Bronchial epithelial cell (primary cell): ENCODE measurements around the gene LARGE2. TPM values are rescaled to one million over a fixed set of nuclear protein-coding genes. Genes with fewer than 3 reads are reported as not detected.

ENCODE experiments used
- DNase-seq: peaks from one replicate; pipeline ENCODE4 v3.0.0-alpha.2; 2010; ENCODE audit warnings: low read depth
- FAIRE-seq: peaks from 2 replicates; lab custom pipeline; 2011; peaks lifted over from hg19 to GRCh38; lab: Jason Lieb, UNC
- H3K27me3 ChIP-seq: 2 replicates; pipeline ENCODE4 v1.5.1; 2011; ENCODE audit warnings: low read length; ENCODE audit not compliant: control insufficient read depth, insufficient read depth
- H3K36me3 ChIP-seq: 2 replicates; pipeline ENCODE4 v1.5.1; 2011; ENCODE audit warnings: low read length; ENCODE audit not compliant: control insufficient read depth, insufficient read depth
- H3K4me3 ChIP-seq: 2 replicates; pipeline ENCODE4 v1.5.1; 2011; ENCODE audit warnings: mild to moderate bottlenecking, low read depth, low read length, control low read depth
- total RNA-seq: library from RNA; depleted of rRNA; stranded (reverse); fragments of >200 nt; gene quantifications from 2 replicates; pipeline ENCODE4 v1.2.1, GENCODE V29; 2014
- TF ChIP-seq, protein P1 (sequence below): IDR thresholded peaks from 2 replicates; pipeline ENCODE4 v1.5.1; 2011; ENCODE audit warnings: mild to moderate bottlenecking, moderate library complexity, low read length, control low read depth, inconsistent platforms; ENCODE audit not compliant: insufficient read depth, severe bottlenecking

The LARGE2 gene
- total RNA-seq, 1 donor from 2014 or later: 4.5 TPM

DNA sequence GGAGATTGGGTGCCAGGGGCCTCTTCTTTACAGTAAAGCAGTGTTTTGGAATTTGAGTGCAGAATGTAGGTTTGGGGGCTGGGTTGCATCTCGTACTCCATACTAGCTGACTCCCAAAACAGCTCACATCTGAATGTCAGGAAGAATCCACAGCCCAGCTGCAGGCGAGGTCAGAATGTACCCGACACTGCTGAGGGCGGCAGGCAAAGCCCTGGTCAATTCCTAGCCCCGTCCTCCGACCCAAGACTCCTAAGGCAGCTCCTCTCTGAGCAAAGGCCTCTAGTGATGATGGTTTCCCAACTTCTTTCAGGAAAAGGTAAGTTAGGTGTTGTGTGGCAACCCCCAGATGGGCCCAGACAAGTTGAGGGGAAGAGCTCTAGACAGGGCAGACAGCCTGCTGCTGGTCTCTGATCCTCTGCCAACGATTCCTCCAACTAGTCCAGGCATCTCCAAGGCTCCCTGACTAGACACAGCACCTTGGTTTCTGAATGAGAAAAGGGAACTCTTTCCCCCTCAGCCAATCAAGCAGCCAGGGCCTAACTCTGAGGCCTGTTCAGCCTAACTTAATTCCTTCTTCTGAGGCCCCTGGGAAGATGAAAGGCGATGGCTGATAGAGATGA, 8.6 kb downstream of the LARGE2 start:
- TF ChIP-seq, protein P1, sequence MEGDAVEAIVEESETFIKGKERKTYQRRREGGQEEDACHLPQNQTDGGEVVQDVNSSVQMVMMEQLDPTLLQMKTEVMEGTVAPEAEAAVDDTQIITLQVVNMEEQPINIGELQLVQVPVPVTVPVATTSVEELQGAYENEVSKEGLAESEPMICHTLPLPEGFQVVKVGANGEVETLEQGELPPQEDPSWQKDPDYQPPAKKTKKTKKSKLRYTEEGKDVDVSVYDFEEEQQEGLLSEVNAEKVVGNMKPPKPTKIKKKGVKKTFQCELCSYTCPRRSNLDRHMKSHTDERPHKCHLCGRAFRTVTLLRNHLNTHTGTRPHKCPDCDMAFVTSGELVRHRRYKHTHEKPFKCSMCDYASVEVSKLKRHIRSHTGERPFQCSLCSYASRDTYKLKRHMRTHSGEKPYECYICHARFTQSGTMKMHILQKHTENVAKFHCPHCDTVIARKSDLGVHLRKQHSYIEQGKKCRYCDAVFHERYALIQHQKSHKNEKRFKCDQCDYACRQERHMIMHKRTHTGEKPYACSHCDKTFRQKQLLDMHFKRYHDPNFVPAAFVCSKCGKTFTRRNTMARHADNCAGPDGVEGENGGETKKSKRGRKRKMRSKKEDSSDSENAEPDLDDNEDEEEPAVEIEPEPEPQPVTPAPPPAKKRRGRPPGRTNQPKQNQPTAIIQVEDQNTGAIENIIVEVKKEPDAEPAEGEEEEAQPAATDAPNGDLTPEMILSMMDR: no peak
- no peak overlapping the region for H3K4me3 ChIP-seq
- FAIRE-seq (peak; percentile 88), DNase-seq (peak; percentile 97)
- peaks cover 3% of the 10 kb centered on the region for H3K36me3 ChIP-seq
- no peaks in the 10 kb centered on the region for H3K27me3 ChIP-seq

DNA sequence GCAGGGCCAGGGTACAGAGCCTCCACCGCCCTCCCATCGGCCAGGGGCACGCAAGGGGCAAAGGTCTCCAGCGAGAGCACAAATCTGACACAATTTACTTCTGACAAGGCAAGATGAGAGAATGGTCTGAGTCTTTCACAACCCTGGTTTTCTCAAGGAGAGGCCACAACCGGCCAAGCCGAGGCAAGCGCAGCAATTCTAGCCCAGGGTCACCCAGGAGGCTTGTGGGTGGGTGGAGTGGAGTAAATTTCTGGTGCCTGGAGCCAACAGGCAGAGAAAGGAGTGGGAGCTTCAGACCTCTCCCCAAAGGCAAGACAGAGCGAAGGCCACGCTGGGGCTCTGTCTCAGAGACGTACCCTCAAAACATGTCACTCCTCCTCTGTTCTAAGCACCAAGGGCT, 9.3 kb downstream of the LARGE2 start:
- Histone ChIP-seq H3K4me3 (no peak overlapping the region), H3K36me3 (peaks cover 3% of the 10 kb centered on the region), H3K27me3 (no peaks in the 10 kb centered on the region)
- DNase-seq (peak; percentile 52), FAIRE-seq (no peak)
- TF ChIP-seq, protein P1: no peak

DNA sequence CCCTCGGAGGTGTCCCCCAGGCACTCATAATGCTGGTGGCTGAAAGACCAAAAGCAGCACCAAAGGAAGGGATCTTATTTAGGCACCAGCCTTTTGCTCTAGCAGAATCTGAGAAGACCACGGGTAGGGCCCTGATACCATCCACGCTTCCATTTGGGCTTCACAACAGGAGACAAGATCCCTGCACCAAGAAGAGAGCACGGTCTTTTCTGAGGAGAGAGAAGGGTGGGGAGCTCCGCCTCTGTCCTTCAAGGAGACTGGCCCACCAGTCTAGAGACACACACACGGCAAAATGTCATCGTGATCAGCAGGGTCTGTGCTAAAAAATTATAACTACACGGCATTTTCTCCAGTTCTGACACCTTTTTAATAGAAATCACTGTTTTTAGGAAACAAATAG, 9.8 kb downstream of the LARGE2 start:
- TF ChIP-seq, protein P1: no peak
- no peak overlapping the region for H3K4me3 ChIP-seq
- H3K27me3 ChIP-seq: no peaks in the 10 kb centered on the region
- H3K36me3 ChIP-seq: peaks cover 3% of the 10 kb centered on the region
- DNase-seq (no peak), FAIRE-seq (no peak)

DNA sequence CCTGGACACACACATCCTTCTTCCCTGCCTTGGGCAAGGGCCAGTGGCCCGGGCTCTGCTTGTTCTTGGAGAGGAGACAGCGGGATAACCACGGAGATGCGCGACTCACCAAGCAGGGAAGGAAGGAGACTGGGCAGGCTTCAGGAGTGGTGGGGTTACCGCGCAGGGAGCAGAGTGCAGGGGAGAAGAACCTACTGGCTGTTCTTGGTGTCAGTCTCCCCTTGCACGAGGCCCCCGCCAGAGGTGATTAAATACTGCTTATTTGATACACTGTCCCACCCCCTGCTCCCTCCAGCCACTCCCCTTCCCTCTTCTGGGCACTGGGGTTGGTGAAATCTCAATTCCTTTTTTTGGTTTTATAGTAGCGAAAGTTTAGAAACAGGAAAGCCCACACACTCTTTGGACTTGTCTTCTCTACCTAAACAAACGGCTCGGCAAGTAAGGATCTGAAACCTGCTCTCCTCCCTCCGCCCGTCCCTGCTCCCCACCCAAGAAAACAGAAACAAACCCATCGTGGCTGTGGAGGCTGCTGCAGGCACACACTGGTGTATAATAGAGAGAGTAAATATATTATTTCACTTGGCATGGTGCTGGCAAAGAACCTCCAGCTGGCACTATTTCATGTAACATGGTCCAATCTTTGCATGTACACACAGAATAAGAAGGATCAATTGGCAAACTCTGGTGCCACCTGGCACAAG, 10.8 kb downstream of the LARGE2 start:
- peak; percentile 25 for DNase-seq
- FAIRE-seq: no peak
- TF ChIP-seq, protein P1: no peak

DNA sequence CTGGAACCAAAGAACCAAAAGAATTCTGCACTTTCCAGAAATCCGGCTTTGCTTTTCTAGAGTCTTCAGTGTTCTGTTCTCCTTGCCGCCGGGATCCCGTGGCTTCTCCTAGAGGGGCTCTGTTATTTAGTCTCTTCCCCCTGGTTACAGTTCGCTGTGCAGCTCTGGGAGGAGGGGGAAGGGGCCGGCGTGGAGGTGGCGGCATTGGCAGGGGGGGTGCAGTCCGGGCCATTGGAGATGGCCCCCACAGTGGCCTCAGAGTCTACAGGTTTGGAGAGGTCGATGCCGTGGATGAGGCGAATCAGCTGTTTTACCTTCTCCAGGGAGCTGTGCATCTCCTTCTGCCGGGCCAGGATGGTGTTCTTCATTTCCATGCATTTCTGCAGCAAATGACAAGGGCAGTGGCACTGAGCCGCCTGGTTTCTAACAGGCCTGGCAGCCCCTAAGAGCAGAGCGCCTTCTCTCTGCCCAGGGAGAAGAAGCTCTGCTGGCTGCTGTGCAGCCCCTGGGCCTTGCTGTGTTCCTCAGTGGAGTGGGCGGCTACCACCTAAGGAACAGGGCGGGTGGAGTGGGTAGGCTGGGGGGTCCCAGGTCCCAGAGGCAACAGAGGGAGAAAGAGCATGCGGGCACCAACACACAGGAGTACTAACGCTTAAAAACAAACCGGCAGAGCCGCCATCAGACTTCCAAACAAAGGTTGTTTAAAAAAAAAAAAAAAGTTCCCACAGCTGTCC, 11.6 kb downstream of the LARGE2 start:
- peaks cover 6% of the 10 kb centered on the region for H3K36me3 ChIP-seq

More for the DNA sequence above, 10.8 kb downstream of the LARGE2 start:
- Histone ChIP-seq H3K27me3 (no peaks in the 10 kb centered on the region), H3K4me3 (no peak overlapping the region), H3K36me3 (peaks cover 6% of the 10 kb centered on the region)

More for the DNA sequence above, 11.6 kb downstream of the LARGE2 start:
- TF ChIP-seq, protein P1: no peak
- DNase-seq: no peak
- Histone ChIP-seq H3K27me3 (no peaks in the 10 kb centered on the region), H3K4me3 (no peak overlapping the region)
- no peak for FAIRE-seq
